SH-SY5Y (cell line): ENCODE measurements around the gene SPATS2L.

Experiments
- GATA2 ChIP-seq: IDR thresholded peaks from 2 replicates; pipeline ENCODE4 v1.6.1; 2011; ENCODE audit warnings: mild to moderate bottlenecking, low read depth, low read length
- GATA3 ChIP-seq: IDR thresholded peaks from 2 replicates; pipeline ENCODE4 v1.6.1; 2011; ENCODE audit warnings: low read depth, mild to moderate bottlenecking, low read length, moderate library complexity

The SPATS2L gene

DNA sequence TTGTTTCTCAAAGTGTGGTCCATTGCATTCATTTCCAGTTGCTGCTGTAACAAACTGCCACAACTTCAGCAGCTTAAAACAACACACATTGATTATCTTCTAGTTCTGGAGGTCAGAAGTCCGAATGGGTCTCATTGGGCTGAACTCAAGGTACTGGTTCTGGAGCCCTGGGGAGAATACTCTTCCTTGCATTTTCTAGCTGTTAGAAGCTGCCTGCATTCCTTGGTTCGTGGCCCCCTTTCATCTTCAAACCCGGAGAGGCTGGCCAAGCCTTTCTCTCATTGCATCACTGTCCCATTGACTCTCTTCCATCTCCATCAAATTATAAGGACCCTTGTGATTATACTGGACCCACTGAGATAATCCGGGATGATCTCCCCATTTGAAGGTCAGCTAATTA, 98.1 kb downstream of the SPATS2L start:
- TF ChIP-seq GATA2 (no peak), GATA3 (no peak)

DNA sequence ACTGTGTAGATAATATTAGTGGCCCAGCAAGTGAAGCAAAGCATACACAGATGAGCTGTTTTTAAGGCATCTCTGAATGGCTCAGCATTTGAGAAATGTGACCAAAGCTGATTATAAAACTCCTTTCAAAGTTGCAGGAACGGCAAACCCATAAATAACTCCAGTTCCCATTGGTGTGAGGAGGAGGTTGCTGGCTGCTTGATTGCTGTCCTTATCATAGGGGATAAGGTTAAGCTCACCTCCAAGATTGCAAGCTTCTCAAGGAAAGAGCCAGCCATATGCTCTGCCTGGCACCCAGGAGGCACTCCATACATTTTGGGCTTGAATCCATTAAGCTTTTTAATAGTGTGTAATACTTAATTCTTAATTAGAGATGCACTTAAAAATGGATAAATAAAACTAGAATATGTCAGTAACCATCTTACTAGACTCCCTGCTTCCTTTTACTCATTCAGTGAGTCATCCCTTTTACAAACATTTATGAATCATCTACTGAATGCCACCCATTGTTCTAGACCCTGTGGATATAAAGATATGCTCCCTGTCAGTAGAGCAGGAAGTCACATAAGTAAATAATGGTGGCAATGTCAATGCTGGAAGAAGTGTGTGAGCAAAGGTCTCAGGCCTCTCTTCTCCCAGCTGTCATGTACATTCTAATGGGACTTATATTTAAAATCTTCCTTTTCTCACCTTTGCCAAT, 99.3 kb downstream of the SPATS2L start:
- TF ChIP-seq GATA3 (no peak), GATA2 (no peak)

DNA sequence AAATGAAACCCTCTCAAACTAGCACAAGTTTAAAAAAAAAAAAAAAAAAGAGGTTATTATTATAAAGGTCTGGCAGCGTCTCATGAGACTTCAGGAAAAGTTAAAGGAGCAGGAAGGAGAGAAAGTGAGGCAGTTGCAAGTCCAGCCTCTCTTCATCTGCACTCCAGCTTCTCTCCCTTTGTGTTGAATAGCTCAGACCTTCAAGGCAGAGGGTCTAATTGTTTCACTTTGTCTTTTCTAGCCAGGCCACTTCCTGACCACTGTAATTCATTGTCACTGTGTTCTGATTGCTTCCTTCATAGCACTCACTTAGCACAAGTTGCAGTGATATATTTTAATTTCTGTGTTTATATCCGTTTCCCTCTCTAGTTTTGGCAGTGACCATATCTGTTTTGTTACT, 99.9 kb downstream of the SPATS2L start:
- TF ChIP-seq GATA2 (no peak), GATA3 (no peak)

DNA sequence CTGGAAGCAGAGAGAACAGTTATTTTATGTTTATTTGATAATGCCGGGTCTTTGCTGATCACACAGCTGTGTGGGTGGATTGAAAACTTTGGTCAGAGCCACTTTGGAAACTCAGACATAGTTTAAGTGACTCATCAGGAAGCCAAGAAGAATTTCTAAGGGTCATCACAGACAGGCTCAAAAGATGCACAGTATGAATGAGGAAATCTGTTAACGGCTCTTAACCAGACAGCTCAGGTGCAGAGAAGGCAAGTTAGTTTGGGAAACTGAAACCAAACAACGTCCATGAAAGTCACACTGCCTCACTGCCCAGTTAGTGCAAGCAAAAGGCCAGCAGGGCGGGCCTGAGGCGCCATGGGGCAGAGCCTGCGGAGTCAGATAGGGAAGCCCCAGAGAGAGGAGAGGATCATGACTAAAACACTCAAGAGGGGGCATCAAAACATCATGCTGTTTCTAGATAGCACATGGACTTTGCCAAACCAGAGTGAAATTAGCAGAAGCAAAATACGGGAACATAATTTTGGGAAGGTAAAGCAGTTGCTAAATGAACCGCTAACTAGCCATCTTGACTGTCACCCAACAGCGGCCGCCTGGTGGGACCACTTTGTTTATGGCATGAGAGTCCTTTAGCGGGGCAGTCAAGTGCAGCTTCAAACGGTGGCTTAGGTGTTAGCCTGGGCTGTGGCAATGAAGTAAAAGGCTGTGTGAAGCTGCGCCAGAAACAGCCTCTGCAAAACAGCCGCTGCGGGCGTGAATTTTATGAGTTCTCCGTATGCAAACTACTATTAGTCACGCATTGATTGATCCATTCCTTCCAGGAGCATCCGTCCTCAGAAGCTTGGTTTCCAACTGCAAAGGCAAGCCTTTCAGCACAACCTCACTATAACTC, 102.2 kb downstream of the SPATS2L start:
- no peak for TF ChIP-seq GATA3
- TF ChIP-seq GATA2, result no peak

DNA sequence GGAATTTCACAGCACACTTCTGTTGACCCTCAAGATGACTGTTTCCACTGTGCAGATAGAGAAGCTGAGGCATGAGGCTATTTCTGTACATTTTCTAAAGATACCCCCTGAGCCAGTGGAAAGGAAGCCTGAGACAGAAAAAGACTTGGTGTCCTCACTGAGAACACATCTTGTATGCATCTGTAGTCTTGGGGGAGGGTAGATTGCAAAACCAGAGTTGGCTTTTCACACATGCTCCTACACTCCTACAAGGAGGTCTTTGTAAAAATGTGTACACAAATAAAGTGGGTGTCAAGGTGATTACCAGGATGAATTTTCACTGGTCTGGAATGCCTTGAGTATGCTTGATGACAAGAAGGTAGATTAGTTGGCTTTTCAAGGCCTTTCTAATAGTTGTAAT, 105.3 kb downstream of the SPATS2L start:
- TF ChIP-seq GATA3 (no peak), GATA2 (no peak)

DNA sequence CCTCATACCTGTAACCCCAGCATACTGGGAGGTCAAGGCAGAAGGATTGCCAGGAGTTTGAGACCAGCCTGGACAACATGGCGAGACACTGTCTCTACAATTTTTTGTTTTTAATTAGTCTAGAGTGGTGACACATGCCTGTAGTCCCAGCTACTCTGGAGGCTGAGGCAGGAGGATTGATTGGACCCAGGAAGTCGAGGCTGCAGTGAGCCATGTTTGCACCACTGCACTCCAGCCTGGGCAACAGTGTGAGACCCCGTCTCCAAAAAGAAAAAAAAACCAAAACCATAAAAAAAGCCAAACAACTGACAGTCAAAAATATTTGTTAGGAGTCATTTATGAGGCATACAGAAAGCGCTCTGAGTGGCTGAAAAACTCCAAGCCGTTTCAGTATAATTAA, 107.9 kb downstream of the SPATS2L start:
- no peak for TF ChIP-seq GATA3
- no peak for TF ChIP-seq GATA2

DNA sequence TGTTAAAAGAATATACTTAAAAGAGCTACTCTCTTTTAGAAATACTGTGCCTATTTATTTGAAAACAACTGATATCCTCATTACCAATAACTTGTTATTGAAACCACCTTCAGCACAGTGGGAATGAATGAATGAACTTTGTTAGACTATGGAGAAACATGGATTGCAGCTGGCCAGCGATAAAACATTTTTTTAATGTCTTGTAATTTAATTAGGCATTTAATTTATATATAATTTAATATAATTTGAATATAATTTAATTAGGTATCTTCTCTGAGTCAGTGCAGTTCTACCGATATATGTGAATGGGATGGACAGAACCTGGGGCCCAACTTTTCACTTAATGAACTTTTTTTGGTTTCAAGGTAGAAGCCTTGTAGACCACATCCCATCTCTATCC, 109.0 kb downstream of the SPATS2L start:
- TF ChIP-seq GATA2 (no peak), GATA3 (no peak)

DNA sequence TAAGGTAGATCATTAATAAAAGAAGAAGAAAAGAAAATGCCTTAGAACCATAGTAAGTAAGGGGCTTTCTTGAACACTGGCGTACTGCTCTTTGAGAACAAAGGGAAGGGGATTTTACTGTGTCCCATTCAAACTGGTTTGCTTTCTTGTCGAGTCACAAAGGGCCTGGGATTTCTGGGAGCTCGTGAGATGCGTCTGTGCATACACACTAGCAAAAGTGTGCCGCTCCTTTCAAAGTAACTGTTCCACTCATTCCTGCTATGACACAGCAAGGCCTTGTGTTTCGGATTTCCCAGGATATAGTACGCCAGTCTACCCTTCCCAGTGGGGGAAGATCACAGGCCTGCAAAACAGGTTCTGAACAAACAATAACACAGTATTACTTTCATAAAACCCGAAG, 110.4 kb downstream of the SPATS2L start:
- TF ChIP-seq GATA2 (no peak), GATA3 (no peak)

DNA sequence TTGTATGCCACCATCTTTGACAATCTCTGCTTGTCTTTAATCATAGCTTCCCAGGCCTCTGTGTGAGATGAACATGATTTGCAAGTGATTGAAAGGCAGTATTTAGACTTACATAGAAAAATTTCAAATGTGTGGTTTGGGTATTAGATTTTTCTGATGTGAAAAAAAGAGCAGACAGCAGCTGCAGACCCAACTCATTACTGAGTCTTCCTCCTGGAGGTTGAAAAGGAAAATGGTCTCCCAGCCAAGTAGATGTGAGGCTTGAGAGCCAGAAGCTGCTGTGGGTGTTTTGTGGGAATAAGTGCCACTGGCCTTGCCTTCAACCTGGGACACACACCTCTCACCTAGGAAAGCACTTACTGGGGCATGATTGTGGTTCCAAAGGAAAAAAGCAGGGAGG, 110.9 kb downstream of the SPATS2L start:
- no peak for TF ChIP-seq GATA3
- TF ChIP-seq GATA2, result no peak

DNA sequence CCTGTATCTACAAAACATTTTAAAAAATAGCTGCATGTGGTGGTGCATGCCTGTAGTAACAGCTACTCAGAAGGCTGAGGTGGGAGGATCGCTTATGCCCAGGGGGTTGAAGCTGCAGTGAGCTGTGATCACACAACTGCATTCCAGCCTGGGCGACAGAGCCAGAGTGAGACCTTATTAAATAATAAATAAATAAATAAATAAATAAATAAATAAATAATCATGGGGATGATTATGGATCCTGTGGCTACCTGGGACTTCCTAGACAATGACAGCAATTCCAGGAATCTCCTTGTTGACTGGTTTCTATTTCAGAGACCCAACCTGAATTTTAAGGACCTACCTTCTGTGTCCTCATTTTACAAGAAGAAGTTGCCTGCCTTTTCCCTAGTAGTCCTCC, 111.9 kb downstream of the SPATS2L start:
- TF ChIP-seq GATA2 (no peak), GATA3 (no peak)

DNA sequence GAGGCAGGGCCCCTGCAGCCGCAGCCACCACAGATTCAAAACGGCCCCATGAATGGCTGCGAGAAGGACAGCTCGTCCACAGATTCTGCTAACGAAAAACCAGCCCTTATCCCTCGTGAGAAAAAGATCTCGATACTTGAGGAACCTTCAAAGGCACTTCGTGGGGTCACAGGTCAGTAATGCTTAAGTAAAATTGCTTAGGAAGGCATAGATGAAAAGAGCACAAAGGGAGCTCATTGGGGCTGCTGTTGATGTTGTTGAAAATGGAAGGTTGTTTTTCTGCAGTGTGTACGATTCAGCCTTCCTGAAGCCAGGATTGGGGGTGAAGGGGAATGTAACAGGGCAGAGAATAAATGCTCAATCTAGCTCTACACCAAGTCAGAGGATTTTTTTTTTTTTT, 112.8 kb downstream of the SPATS2L start:
- TF ChIP-seq GATA3, result no peak
- TF ChIP-seq GATA2, result no peak

DNA sequence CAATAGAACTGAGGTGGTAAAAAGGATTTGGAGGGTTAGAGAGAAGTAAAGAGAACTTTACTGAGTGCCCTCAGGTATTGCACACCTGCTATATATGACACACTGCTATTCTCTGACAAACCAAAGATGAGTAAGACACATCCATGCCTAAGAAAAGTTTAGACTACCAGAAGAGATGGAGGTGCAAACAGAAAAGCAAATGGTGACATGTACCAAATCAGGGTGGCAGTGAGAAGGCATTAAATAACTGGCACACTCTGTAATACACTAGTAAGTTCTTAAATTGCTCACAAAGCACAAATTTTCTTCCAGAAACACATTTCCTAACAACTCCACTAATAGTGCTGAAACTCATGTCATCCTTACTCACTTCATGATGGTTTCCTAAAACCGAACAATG, 114.8 kb downstream of the SPATS2L start:
- TF ChIP-seq GATA3 (no peak), GATA2 (no peak)

DNA sequence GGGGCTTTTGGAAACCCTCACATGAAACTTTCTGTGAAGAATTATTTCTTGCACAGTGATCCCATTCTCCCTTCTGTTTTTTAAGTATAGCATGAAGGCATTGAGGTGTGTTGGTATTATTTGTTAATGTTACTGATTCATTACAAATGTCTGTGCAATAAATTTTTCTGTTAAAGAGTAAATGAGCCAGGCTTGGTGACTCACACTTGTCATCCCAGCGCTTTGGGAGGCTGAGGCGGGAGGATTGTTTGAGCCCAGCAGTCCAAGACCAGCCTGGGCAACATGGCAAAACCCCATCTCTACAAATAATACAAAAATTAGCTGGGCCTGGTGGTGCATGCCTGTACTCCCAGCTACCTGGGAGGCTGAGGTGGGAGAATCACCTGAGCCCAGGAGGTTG, 115.6 kb downstream of the SPATS2L start:
- TF ChIP-seq GATA3 (no peak), GATA2 (no peak)

DNA sequence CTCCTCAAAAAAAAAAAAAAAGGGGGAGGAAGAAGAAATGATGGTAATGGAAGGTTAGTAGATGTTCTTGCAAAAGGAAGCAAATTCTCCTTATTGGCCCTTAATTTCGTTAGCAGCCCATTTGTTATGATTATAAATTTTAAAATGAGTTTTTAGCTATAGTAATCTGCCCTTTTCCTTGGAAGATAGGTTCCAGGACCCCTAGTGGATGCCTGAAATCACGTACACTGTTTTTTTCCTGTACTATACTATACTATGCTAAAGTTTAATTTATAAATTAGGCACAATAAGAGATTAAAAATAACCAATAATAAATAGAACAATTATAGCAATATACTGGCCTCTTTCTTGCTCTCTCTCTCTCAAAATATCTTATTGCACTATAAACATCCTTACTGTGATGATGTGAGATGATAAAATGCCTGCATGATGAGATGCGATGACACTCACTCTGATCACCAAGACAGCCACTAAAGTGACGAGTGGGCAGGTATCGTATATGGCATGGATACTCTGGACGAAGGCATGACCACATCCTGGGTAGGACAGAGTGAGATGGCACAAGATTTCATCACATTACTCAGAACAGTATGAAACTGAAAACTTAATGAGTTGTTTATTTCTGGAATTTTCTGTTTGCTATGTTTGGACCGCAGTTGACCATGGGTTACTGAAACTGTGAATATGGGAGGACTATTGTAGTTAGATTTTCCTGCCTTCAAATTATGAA, 116.2 kb downstream of the SPATS2L start:
- TF ChIP-seq GATA3 (no peak), GATA2 (no peak)

DNA sequence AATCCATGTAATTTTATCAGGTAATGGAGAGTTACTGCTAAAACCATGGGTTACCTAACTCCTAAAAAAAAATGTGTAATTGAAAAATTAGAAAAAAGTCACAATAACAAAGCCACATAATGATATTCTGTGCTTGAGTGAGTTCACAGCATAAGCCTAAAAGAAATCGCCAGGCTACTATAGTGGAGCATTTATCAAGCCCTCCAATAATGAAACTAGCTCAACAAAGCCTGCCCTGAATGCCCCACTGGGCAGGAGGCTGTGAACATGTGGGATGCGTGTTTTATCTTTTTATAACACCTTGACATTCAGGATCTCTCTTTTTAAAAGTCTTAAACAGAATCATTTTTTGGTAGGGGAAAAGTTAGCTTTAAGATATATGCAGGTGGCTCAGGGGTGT, 117.0 kb downstream of the SPATS2L start:
- TF ChIP-seq GATA3 (no peak), GATA2 (no peak)
